Astrocyte of the cerebellum (primary cell): ENCODE measurements around the gene TCFL5.

ENCODE experiments used
- DNase-seq: peaks from one replicate; pipeline ENCODE4 v3.0.0-alpha.2; 2011; ENCODE audit warnings: low read depth
- H3K4me3 ChIP-seq: 2 replicates; pipeline ENCODE4 v1.5.1; 2011; ENCODE audit warnings: mild to moderate bottlenecking, low read depth, low read length, moderate library complexity
- CTCF ChIP-seq: IDR thresholded peaks from 2 replicates; pipeline ENCODE4 v1.5.1; 2012; ENCODE audit warnings: low read length, low read depth, moderate library complexity, mild to moderate bottlenecking; ENCODE audit errors: missing control alignments
- in situ Hi-C: cut with HindIII; loops from 2 replicates; pipeline ENCODE4 v1.10.0; 2017; ENCODE audit warnings: low sequenced_read_pairs

TCFL5 gene

GRCh38 chr20:62805711-62806382 is 55.8 kb downstream of the TCFL5 start:
- DNase-seq, result no peak
- TF ChIP-seq CTCF, result no peak
- in situ Hi-C loops, result no loop called here
- peak overlapping the region; percentile 68 for H3K4me3 ChIP-seq

GRCh38 chr20:62805155-62805710 is 56.4 kb downstream of the TCFL5 start:
- H3K4me3 ChIP-seq, result peak overlapping the region; percentile 68
- DNase-seq, result no peak
- in situ Hi-C loops, result no loop called here
- TF ChIP-seq CTCF, result no peak

- H3K4me3 ChIP-seq, result peak within 1 kb of the TSS; percentile 68
- in situ Hi-C loops, result no loop called here
- no peak for TF ChIP-seq CTCF
- no peak for DNase-seq
Observed at GRCh38 chr20:62804627-62805154, 56.9 kb downstream of the TCFL5 start, which contains the start of gene OGFR. TSS of gene OGFR (plus strand) at chr20:62804835. CDS start at chr20:62804860, 25 bp downstream.

GRCh38 chr20:62804021-62804626 is 57.5 kb downstream of the TCFL5 start:
- peak; percentile 3 for TF ChIP-seq CTCF
- in situ Hi-C loops, result no loop called here
- peak overlapping the region; percentile 68 for H3K4me3 ChIP-seq
- no peak for DNase-seq

GRCh38 chr20:62802026-62802712 is 59.5 kb downstream of the TCFL5 start:
- TF ChIP-seq CTCF, result no peak
- no peak overlapping the region for H3K4me3 ChIP-seq
- in situ Hi-C loops, result no loop called here
- no peak for DNase-seq

GRCh38 chr20:62801284-62802010 is 60.2 kb downstream of the TCFL5 start:
- no peak overlapping the region for H3K4me3 ChIP-seq
- in situ Hi-C loops, result no loop called here
- no peak for DNase-seq
- TF ChIP-seq CTCF, result no peak
